GM18517 (cell line): Measurements from ENCODE around the gene TTLL13.

ENCODE experiments used
- ATAC-seq: cut with Tn5 transposase; IDR thresholded peaks from one replicate; pipeline ENCODE4 v1.9.1; 2021; ENCODE audit warnings: mild to moderate bottlenecking, moderate library complexity; ENCODE audit not compliant: unreplicated experiment

The TTLL13 gene

GRCh38 chr15:90214553-90215196, 34.7 kb upstream of the TTLL13 start:
- no peak for ATAC-seq

- ATAC-seq, result no peak
These were observed 31.5 kb upstream of the TTLL13 start for GRCh38 chr15:90217671-90218394.

GRCh38 chr15:90219421-90220141, 29.8 kb upstream of the TTLL13 start:
- no peak for ATAC-seq

- ATAC-seq, result no peak
These were observed 28.0 kb upstream of the TTLL13 start for GRCh38 chr15:90221246-90221900.

GRCh38 chr15:90222547-90222946, 26.8 kb upstream of the TTLL13 start:
- ATAC-seq, result no peak

- no peak for ATAC-seq
These were observed 25.8 kb upstream of the TTLL13 start for GRCh38 chr15:90223441-90224165.

GRCh38 chr15:90225047-90225446, 24.3 kb upstream of the TTLL13 start:
- ATAC-seq, result no peak

- no peak for ATAC-seq
These were observed 23.7 kb upstream of the TTLL13 start for GRCh38 chr15:90225504-90226234.

GRCh38 chr15:90227336-90227735, 22.0 kb upstream of the TTLL13 start:
- ATAC-seq, result no peak

GRCh38 chr15:90227816-90228772, 21.3 kb upstream of the TTLL13 start:
- ATAC-seq, result no peak

GRCh38 chr15:90228960-90229359, 20.4 kb upstream of the TTLL13 start:
- no peak for ATAC-seq

GRCh38 chr15:90230071-90230494, 19.3 kb upstream of the TTLL13 start:
- ATAC-seq, result no peak

GRCh38 chr15:90230610-90231009, 18.7 kb upstream of the TTLL13 start:
- no peak for ATAC-seq

- no peak for ATAC-seq
These were observed 18.0 kb upstream of the TTLL13 start for GRCh38 chr15:90231028-90232017.

- no peak for ATAC-seq
These were observed 17.2 kb upstream of the TTLL13 start for GRCh38 chr15:90232196-90232595.

- ATAC-seq, result peak; percentile 2
These were observed 16.4 kb upstream of the TTLL13 start for GRCh38 chr15:90232941-90233386.

GRCh38 chr15:90233387-90234095, 15.8 kb upstream of the TTLL13 start, which contains the start of gene CIB1:
CIB1 (minus strand) TSS chr15:90233941; CDS start chr15:90233885, 56 bp downstream.
- peak; percentile 78 for ATAC-seq
